Mucosa of descending colon (tissue), 3 donors: Measurements from ENCODE around the gene CDH4. TPM values are rescaled to one million over a fixed set of nuclear protein-coding genes. Genes with fewer than 3 reads are reported as not detected.
A peak's percentile ranks its signal among the peaks of the same experiment; 100 is the strongest.

Experiments used
- ATAC-seq: fragments of 200-7000 bp; cut with Tn5 transposase; one replicate; pipeline ENCODE4 v1.9.1; 2020; ENCODE audit warnings: mild to moderate bottlenecking, moderate library complexity
- DNase-seq, 3 donors: peaks; one replicate each; pipeline ENCODE4 v3.0.0-alpha.2; 2020
- H3K36me3 ChIP-seq: fragments of 200-600 bp; one replicate; pipeline ENCODE4 v1.8.0; 2021; ENCODE audit warnings: low read depth, mild to moderate bottlenecking
- H3K4me1 ChIP-seq: fragments of 200-600 bp; one replicate; pipeline ENCODE4 v1.8.0; 2021; ENCODE audit warnings: low read depth, mild to moderate bottlenecking
- H3K4me3 ChIP-seq: fragments of 200-600 bp; one replicate; pipeline ENCODE4 v1.8.0; 2021; ENCODE audit warnings: mild to moderate bottlenecking
- H3K9me3 ChIP-seq: fragments of 200-600 bp; one replicate; pipeline ENCODE4 v1.8.0; 2021; ENCODE audit warnings: mild to moderate bottlenecking
- intact Hi-C, 2 donors: fragments of 100-400 bp; cut with DNase I in 1 of 2; cut with micrococcal nuclease in 1 of 2; formaldehyde crosslinking; loops; one replicate each; pipeline versions ENCODE4 v1.11.0 to v1.11.1; 2022; cut with DNase I, micrococcal nuclease
- total RNA-seq, 3 donors: library from RNA; stranded (reverse); fragmentation: NEBNext Ultra II Directional in 2 of 3; extraction: Animal tissue kit (Norgen Biotek cat#: 25700) in 2 of 3; gene quantifications; one replicate each; pipeline versions ENCODE4 v1.2.1 to v1.2.4, GENCODE V29; 2021 to 2023
- TF ChIP-seq, protein P1 (sequence below): fragments of 200-600 bp; IDR thresholded peaks from one replicate; pipeline ENCODE4 v1.8.0; 2022; ENCODE audit warnings: antibody characterized with exemption, mild to moderate bottlenecking
- donor health status: DM: no; HTN: no; CAD: no; lungs with moderate emphysema.
- donor health status: DM: no; HTN: no; CAD: no.
- donor health status: DM: no; HTN: yes; CAD: no.

Gene CDH4
- total RNA-seq, 3 donors from 2014 or later, result 0.16 TPM; not detected in 2

DNA sequence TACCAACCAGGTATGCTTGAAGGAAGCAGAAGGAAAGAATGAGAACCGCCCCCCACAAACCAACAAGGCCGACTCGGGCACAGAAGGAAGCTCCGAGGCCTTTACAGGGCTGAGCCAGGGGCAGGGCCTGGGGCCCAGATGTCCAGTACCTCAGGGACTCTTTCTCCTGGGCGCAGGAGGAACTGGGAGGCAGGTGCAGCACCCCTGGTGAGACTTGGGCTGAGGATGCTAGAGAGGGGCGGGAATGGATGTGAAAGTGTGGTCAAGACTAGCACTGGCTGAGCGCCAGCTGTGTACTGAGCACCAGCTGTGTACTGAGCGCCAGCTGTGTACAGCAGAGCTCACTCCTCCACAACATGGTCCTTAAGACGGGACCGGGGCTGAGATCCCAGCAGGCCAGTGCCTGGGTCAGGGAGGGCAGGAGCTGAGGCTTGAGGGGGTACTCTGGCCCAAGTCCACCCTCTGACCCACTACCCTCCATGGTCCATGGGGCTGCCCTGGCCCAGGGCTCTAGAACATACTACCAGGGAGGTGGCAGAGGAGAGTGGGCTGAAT is 444.2 kb downstream of the CDH4 start:
- H3K36me3 ChIP-seq, result no peaks in the 10 kb centered on the region
- DNase-seq (peak in 2 of 3 donors; percentile 4 to 29), ATAC-seq (no peak)
- intact Hi-C loops, result no loop called here
- no peaks in the 10 kb centered on the region for H3K4me1 ChIP-seq
- TF ChIP-seq, protein P1, sequence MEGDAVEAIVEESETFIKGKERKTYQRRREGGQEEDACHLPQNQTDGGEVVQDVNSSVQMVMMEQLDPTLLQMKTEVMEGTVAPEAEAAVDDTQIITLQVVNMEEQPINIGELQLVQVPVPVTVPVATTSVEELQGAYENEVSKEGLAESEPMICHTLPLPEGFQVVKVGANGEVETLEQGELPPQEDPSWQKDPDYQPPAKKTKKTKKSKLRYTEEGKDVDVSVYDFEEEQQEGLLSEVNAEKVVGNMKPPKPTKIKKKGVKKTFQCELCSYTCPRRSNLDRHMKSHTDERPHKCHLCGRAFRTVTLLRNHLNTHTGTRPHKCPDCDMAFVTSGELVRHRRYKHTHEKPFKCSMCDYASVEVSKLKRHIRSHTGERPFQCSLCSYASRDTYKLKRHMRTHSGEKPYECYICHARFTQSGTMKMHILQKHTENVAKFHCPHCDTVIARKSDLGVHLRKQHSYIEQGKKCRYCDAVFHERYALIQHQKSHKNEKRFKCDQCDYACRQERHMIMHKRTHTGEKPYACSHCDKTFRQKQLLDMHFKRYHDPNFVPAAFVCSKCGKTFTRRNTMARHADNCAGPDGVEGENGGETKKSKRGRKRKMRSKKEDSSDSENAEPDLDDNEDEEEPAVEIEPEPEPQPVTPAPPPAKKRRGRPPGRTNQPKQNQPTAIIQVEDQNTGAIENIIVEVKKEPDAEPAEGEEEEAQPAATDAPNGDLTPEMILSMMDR, result no peak
- no peaks in the 10 kb centered on the region for H3K9me3 ChIP-seq
- H3K4me3 ChIP-seq, result no peak overlapping the region

DNA sequence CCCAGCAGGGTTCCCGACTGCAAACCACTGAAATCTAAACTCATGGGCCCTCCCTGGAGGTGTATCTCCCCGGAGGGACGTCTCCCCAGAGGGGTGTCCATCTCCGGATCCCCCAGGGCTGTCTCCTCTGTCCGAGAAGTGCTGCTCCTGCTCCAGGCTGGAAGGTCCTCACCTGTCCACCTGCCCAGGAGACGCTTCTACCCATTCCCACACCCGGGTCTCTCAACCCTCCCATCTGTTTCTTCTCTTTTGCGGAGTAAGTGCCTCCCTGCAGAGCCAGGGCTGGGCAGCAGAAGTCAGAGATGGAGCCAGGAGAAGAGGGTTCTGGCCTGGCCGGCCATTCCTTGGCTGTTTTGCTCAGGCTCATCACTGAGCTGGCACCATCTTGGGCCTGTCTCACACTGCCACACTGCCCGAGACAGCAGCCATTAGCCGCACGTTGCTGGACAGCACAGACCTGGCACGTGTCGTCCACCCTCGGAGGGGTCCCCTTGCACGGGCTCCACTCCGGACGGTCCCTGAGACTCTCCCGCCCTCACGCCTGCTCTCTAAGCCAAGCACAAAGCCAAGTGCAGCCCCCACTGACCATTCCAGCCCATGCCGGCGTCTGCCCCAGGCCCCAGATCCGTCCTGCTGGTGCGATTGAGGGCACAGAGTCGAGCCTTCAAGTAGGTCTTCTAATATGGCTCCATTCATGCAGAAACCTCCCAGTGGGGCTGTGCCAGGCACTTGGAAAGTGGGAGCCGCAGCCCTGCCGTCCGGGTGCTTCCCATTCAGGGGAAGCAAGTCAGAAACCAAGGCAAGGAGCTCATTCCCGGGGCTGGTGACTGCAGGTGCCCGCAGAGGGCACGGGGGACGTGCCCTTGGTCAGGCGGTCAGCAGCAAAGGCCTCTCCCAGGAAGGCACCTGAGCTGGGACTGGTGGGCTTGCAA is 445.9 kb downstream of the CDH4 start:
- DNase-seq, result peak in 2 of 3 donors; percentile 8 to 27
- H3K9me3 ChIP-seq, result no peaks in the 10 kb centered on the region
- H3K4me1 ChIP-seq, result no peaks in the 10 kb centered on the region
- intact Hi-C loops, result no loop called here
- no peak overlapping the region for H3K4me3 ChIP-seq
- TF ChIP-seq, protein P1, result no peak
- no peak for ATAC-seq
- no peaks in the 10 kb centered on the region for H3K36me3 ChIP-seq

DNA sequence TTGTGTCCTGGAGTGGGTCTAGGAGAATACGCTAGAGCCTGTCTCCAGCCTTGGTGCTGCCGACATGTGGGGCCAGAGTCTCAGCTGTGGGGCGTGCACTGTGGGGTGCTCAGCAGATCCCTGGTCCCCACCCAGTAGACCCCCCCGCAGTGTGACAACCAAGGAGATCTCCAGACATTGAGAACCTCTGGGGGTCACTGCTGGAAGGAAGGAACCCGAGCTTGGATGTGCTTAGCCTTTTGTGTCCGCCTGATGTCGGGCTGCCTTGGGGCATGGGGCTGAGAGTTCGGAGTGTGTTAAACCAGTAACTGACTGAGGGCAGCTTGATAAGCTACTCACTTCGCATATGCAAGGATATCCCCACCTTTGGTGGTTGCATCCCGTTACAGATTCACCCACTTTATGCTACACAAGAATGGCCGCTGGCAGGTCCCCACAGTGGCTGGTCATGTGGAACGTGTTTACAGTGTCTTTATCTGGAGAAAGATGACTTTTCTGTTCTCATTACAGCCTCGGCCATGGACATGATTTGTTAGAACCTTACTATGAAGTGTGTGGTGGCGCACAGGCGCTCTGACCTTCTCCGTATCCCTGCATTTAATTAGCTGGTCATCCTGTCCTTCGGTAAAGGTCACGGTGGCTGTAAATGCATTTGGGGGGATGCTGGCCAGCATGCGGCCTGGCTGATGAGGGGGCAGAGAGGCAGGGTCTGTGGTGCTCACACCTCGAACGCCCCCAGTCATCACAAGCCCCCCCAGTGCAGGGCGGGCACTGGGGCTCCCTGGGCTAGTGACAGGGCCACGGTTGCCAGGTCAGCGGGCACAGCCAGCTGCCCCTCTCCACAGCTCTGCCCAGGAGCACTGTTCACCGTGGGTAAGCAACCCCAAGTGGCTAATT is 446.8 kb downstream of the CDH4 start:
- intact Hi-C loops, result no loop called here
- peak in 1 of 3 donors; percentile 9 for DNase-seq

GRCh38 chr20:61699495-61700374 is 447.7 kb downstream of the CDH4 start:
- Histone ChIP-seq H3K4me3 (no peak overlapping the region), H3K9me3 (no peaks in the 10 kb centered on the region), H3K4me1 (no peaks in the 10 kb centered on the region), H3K36me3 (no peaks in the 10 kb centered on the region)
- TF ChIP-seq, protein P1, result no peak
- ATAC-seq, result no peak
- peak in 1 of 3 donors; percentile 16 for DNase-seq
- intact Hi-C loops, result no loop called here

More for the DNA sequence above, 446.8 kb downstream of the CDH4 start:
- H3K4me1 ChIP-seq, result no peaks in the 10 kb centered on the region
- no peak for ATAC-seq
- no peaks in the 10 kb centered on the region for H3K36me3 ChIP-seq
- H3K9me3 ChIP-seq, result no peaks in the 10 kb centered on the region
- TF ChIP-seq, protein P1, result no peak
- no peak overlapping the region for H3K4me3 ChIP-seq
